A549 (cell line): Measurements from ENCODE around the gene TOP2A. TPM values are rescaled to one million over a fixed set of nuclear protein-coding genes. Genes with fewer than 3 reads are reported as not detected.
A peak's percentile ranks its signal among the peaks of the same experiment; 100 is the strongest.

ENCODE experiments used
- ATAC-seq, 2 experiments: fragments of 200-7000 bp in 1 of 2; fragments of >200 bp in 1 of 2; cut with Nextera tagmentation in 1 of 2; cut with Tn5 transposase in 1 of 2; 3 replicates each; pipeline versions ENCODE4 v1.8.0 to v1.9.1; 2018 to 2020; ENCODE audit warnings: mild to moderate bottlenecking in 1 of 2, moderate library complexity in 1 of 2
- CTCF ChIA-PET: fragments of 300-600 bp; sonication (Branson Sonifier 250); formaldehyde crosslinking; extraction: SDS; loops from one replicate; lab custom pipeline; 2021; ENCODE audit warnings: antibody characterized with exemption, inconsistent platforms; lab: Yijun Ruan, JAX
- POLR2A ChIA-PET: fragments of 350-600 bp; formaldehyde crosslinking; extraction: SDS; loops from one replicate; lab custom pipeline; 2021; ENCODE audit warnings: antibody characterized with exemption, inconsistent platforms; lab: Yijun Ruan, JAX
- DNase-seq, 2 experiments: peaks; one replicate each; pipeline versions ENCODE4 v3.0.0 to v3.0.0-alpha.2; 2011 to 2016; ENCODE audit warnings: low read depth in 1 of 2, low spot score in 1 of 2
- FAIRE-seq: peaks from 2 replicates; lab custom pipeline; 2011; peaks lifted over from hg19 to GRCh38; lab: Jason Lieb, UNC
- H3K27ac ChIP-seq, 2 experiments: fragments of >200 bp; sonication (Bioruptor Twin); formaldehyde crosslinking; 3 replicates each; pipeline ENCODE4 v1.5.1; 2016 to 2017
- H3K4me1 ChIP-seq: fragments of >200 bp; sonication (Bioruptor Twin); formaldehyde crosslinking; 3 replicates; pipeline ENCODE4 v1.6.1; 2016
- H3K4me2 ChIP-seq: fragments of >200 bp; sonication (Bioruptor Twin); formaldehyde crosslinking; 3 replicates; pipeline ENCODE4 v1.6.1; 2016
- H3K4me3 ChIP-seq: fragments of >200 bp; sonication (Bioruptor Twin); formaldehyde crosslinking; 3 replicates; pipeline ENCODE4 v1.5.1; 2016
- H3K9me3 ChIP-seq: fragments of >200 bp; sonication (Bioruptor Twin); formaldehyde crosslinking; 3 replicates; pipeline ENCODE4 v1.6.1; 2016
- FOSB ChIP-seq: fragments of 250-450 bp; sonication (Bioruptor Pico); IDR thresholded peaks from 2 replicates; pipeline ENCODE4 v1.5.0; 2020; ENCODE audit warnings: mild to moderate bottlenecking, moderate library complexity
- FOSL2 ChIP-seq, 2 experiments: fragments of 450-650 bp in 1 of 2; fragments of >200 bp in 1 of 2; sonication (Bioruptor Twin) in 1 of 2; formaldehyde crosslinking; IDR thresholded peaks; 2 replicates each; pipeline versions ENCODE4 v1.5.0 to v1.6.1; 2016 to 2020; ENCODE audit warnings: mild to moderate bottlenecking in 1 of 2, moderate library complexity in 1 of 2
- HDAC2 ChIP-seq: fragments of 200-600 bp; sonication (generic); IDR thresholded peaks from 2 replicates; pipeline ENCODE4 v1.6.1; 2016
- HOXA7 ChIP-seq: fragments of 250-450 bp; sonication (Bioruptor Pico); IDR thresholded peaks from 2 replicates; pipeline ENCODE4 v1.5.0; 2020; ENCODE audit warnings: mild to moderate bottlenecking, moderate library complexity
- HOXB13 ChIP-seq: fragments of 250-450 bp; sonication (Bioruptor Pico); IDR thresholded peaks from 2 replicates; pipeline ENCODE4 v1.5.0; 2020; ENCODE audit warnings: low read depth, mild to moderate bottlenecking, moderate library complexity
- JUN ChIP-seq, 2 experiments: fragments of >200 bp; sonication (Bioruptor Twin); formaldehyde crosslinking; IDR thresholded peaks; 2 replicates in 1 of 2; 3 replicates in 1 of 2; pipeline ENCODE4 v1.6.1; 2016 to 2017
- MAFK ChIP-seq: fragments of 450-650 bp; IDR thresholded peaks from 2 replicates; pipeline ENCODE4 v1.6.1; 2014; ENCODE audit not compliant: partially characterized antibody
- MYC ChIP-seq: IDR thresholded peaks from 2 replicates; pipeline ENCODE4 v1.6.1; 2012; ENCODE audit warnings: mild to moderate bottlenecking, inconsistent platforms, low read length, improper control_type of control experiment, borderline replicate concordance
- NPAS2 ChIP-seq: fragments of 250-450 bp; sonication (Bioruptor Pico); IDR thresholded peaks from 2 replicates; pipeline ENCODE4 v1.8.0; 2022; ENCODE audit warnings: mild to moderate bottlenecking, moderate library complexity, borderline replicate concordance
- PHF8 ChIP-seq: fragments of 200-600 bp; sonication (generic); IDR thresholded peaks from 2 replicates; pipeline ENCODE4 v1.6.1; 2016; ENCODE audit warnings: low read depth, mild to moderate bottlenecking, antibody characterized with exemption, moderate library complexity, borderline replicate concordance
- RAD21 ChIP-seq, 2 experiments: fragments of >200 bp in 1 of 2; sonication (Bioruptor Twin) in 1 of 2; formaldehyde crosslinking in 1 of 2; IDR thresholded peaks in 1 of 2; conservative IDR thresholded peaks in 1 of 2; 2 replicates in 1 of 2; 3 replicates in 1 of 2; pipeline ENCODE4 v1.6.1; 2012 to 2018; ENCODE audit warnings: inconsistent platforms in 1 of 2
- RCOR1 ChIP-seq: fragments of 150-350 bp; IDR thresholded peaks from 2 replicates; pipeline ENCODE4 v1.6.1; 2014; ENCODE audit warnings: antibody characterized with exemption, low read length, low read depth
- RNF2 ChIP-seq: fragments of 200-600 bp; sonication (generic); IDR thresholded peaks from 2 replicates; pipeline ENCODE4 v1.6.1; 2016; ENCODE audit warnings: low read depth, mild to moderate bottlenecking, antibody characterized with exemption, moderate library complexity, borderline replicate concordance
- SMC3 ChIP-seq: fragments of >200 bp; sonication (Bioruptor Twin); formaldehyde crosslinking; IDR thresholded peaks from 3 replicates; pipeline ENCODE4 v1.6.1; 2018; ENCODE audit warnings: inconsistent platforms
- SREBF2 ChIP-seq: fragments of 450-650 bp; IDR thresholded peaks from 2 replicates; pipeline ENCODE4 v1.6.1; 2014; ENCODE audit warnings: mild to moderate bottlenecking, moderate library complexity
- ZSCAN20 ChIP-seq: fragments of 250-450 bp; sonication (Bioruptor Pico); IDR thresholded peaks from 2 replicates; pipeline ENCODE4 v1.8.0; 2022; ENCODE audit warnings: mild to moderate bottlenecking, moderate library complexity
- WGBS: methylation state at CpG from one replicate; pipeline ENCODE4 v1.1.6; 2017; ENCODE audit errors: missing lambda C conversion rate; 5-methylcytosine and 5-hydroxymethylcytosine counted together
- polyA plus RNA-seq, 4 experiments: library from polyadenylated mRNA; depleted of rRNA in 3 of 4; stranded (reverse); fragments of >200 nt; fragmentation: RNase III in 1 of 4; extraction: RNeasy Plus Mini Kit Qiagen cat#74134 plus additional on column Dnase treatment in 1 of 4; gene quantifications; 2 replicates in 3 of 4; 3 replicates in 1 of 4; pipeline ENCODE4 v1.2.3, GENCODE V29; 2011 to 2017
- TF ChIP-seq, protein P1 (sequence below): fragments of >200 bp; sonication (Bioruptor Twin); formaldehyde crosslinking; IDR thresholded peaks from 2 replicates; pipeline ENCODE4 v1.6.1; 2016
- TF ChIP-seq, protein P2 (sequence below): IDR thresholded peaks from 2 replicates; pipeline ENCODE4 v1.6.1; 2012
- TF ChIP-seq, protein P3 (sequence below): fragments of >200 bp; sonication (Bioruptor Twin); formaldehyde crosslinking; IDR thresholded peaks from 3 replicates; pipeline ENCODE4 v1.5.1; 2016

The TOP2A gene
- polyA plus RNA-seq, 2 of the 4 experiments (the other 2 are of a cell fraction) = 226 to 416 TPM

DNA sequence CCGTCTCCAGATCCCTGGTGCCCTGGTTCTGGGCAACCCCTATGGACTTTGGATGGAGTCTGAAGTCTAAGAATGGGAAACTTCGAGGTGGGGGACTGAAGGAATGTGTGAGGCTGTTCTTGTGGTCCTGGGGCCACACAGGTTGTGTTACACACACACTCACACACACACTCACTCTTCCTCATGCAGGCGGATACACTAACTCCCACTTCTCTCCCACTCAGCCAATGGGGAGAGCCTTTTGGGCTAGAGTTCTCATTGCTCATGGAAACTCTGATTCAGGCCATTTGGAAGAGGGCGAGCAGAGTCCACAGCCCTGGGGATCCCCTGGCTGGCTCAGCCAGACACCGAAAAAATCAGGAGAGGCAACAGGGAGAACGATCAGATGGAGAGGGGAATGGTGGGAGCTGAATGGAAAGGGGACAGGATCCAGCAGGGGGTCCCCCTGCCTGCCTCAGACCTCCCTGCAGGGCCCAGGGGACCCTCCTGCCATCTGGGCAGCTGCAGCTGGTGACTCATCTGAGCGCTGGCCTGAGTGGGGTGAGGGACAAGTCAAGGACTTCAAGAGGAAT lies 34.6 kb upstream of the TOP2A start:
- ChIA-PET CTCF (interaction anchor here (1.4 to 37.5 kb wide), 7 partner anchors 8 to 108 kb away, joined by 4 to 822 read pairs (median 120); partner anchors contain the start of gene IGFBP4), POLR2A (interaction anchor here (0.6 to 1.6 kb wide), 3 partner anchors 8 to 11 kb away, joined by 3 to 7 read pairs (median 5); no protein-coding TSS in a partner anchor)
- FAIRE-seq = no peak
- TF ChIP-seq HDAC2 (no peak), FOSB (CRISPR knock-in tag) (no peak), JUN (IDR thresholded peaks at IDR 0.05) (peak in 1 of 2 experiments; percentile 26; a peak in 2 of 5 replicates), MYC (no peak), FOSL2 (IDR thresholded peaks at IDR 0.05) (no peak; the same call in 1 of the 2 replicates), FOSL2 (CRISPR knock-in tag; IDR thresholded peaks at IDR 0.05) (peak; percentile 71), SREBF2 (no peak), RCOR1 (no peak)
- TF ChIP-seq, protein P1, sequence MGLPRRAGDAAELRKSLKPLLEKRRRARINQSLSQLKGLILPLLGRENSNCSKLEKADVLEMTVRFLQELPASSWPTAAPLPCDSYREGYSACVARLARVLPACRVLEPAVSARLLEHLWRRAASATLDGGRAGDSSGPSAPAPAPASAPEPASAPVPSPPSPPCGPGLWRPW = no peak
- peak in 1 of 2 experiments; percentile 0; a peak in 1 of 6 replicates for ATAC-seq
- H3K4me3 ChIP-seq = peak overlapping the region; percentile 78
- H3K4me2 ChIP-seq = peak overlapping the region; percentile 91
- H3K4me1 ChIP-seq = peaks cover 98% of the 10 kb centered on the region
- DNase-seq = peak in 1 of 2 experiments; percentile 67
- H3K27ac ChIP-seq = peak overlapping the region; percentile 98
- 40% methylated on average over 7 of the region's 7 CpGs for WGBS
- no peaks in the 10 kb centered on the region for H3K9me3 ChIP-seq

DNA sequence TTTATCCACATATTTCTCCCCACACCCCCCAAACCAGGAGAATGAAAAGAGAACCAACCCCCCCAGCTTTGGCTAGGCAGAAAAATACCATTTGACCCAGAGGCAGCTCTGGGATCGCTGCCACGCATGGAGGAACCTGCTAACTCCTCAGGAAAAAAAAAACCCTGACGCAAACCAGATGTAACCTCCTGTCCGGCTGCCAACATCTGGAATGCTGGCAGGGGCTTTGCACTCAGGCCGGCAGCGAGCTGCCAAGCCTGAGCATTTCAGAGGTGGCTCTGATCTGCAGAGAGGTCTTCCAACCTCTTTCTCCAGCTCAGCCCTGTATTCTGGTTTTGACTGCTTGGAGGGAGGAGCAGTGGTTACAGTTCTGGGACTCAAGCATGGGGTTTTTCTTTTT lies 33.7 kb upstream of the TOP2A start:
- Histone ChIP-seq H3K27ac (peak overlapping the region; percentile 98), H3K9me3 (no peaks in the 10 kb centered on the region), H3K4me3 (peak overlapping the region; percentile 78), H3K4me1 (peaks cover 95% of the 10 kb centered on the region), H3K4me2 (peak overlapping the region; percentile 91)
- 43% methylated on average over 6 of the region's 6 CpGs for WGBS
- ChIA-PET POLR2A (interaction anchor here (0.6 to 1.6 kb wide), 2 partner anchors 9 kb away, joined by 3 to 7 read pairs; no protein-coding TSS in a partner anchor), CTCF (interaction anchor here (0.6 to 37.5 kb wide), 16 partner anchors 9 to 368 kb away, joined by 3 to 822 read pairs (median 7); partner anchors contain the start of gene IGFBP4)
- DNase-seq (no peak), FAIRE-seq (no peak), ATAC-seq (no peak)
- TF ChIP-seq JUN (IDR thresholded peaks at IDR 0.05) = peak; percentile 45 to 63; a peak in 2 of 5 replicates
- no peak for TF ChIP-seq ZSCAN20 (CRISPR knock-in tag)
- TF ChIP-seq, protein P2, sequence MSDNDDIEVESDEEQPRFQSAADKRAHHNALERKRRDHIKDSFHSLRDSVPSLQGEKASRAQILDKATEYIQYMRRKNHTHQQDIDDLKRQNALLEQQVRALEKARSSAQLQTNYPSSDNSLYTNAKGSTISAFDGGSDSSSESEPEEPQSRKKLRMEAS = 0 out of 2 replicates have a peak, but pooled peaks have one; percentile 9
- TF ChIP-seq NPAS2 (CRISPR knock-in tag) = no peak
- TF ChIP-seq PHF8 = no peak

DNA sequence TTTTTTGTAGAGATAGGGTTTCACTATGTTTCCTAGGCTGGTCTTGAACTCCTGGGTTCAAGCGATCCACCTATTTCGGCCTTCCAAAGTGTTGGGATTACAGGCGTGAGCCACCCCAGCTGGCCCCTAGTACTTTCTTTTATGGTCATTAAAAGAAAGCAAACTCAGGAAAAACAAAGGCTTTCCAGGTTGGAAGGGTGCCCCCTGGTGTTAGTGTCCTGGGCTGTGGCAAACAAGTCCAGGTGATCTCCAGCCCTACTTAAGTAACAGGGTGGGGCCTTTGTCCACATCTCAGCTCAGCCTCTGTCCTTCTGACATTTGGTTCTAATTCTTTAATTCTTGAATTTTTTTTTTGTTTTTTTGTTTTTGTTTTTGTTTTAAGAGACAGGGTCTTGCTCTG lies 32.5 kb upstream of the TOP2A start:
- CTCF ChIA-PET = interaction anchor here (0.6 to 37.5 kb wide), 25 partner anchors 9 to 111 kb away, joined by 3 to 822 read pairs (median 6); partner anchors contain the start of genes GJD3, IGFBP4 and TOP2A
- peak overlapping the region; percentile 98 for H3K27ac ChIP-seq
- WGBS = 41% methylated on average over 3 of the region's 3 CpGs
- ATAC-seq = peak; percentile 18 to 22; a peak in 3 of 6 replicates
- H3K4me2 ChIP-seq = peak overlapping the region; percentile 91
- FAIRE-seq = peak; percentile 65
- no peaks in the 10 kb centered on the region for H3K9me3 ChIP-seq
- peak overlapping the region; percentile 78 for H3K4me3 ChIP-seq
- POLR2A ChIA-PET = interaction anchor here (0.7 to 2.0 kb wide), 5 partner anchors 13 to 384 kb away, joined by 3 to 8 read pairs (median 5); partner anchors contain the start of gene TOP2A
- H3K4me1 ChIP-seq = peaks cover 82% of the 10 kb centered on the region
- TF ChIP-seq FOSB (CRISPR knock-in tag) (no peak), RAD21 (conservative IDR thresholded peaks at IDR 0.05 in 1 of 2, IDR thresholded peaks at IDR 0.05 in 1 of 2) (peak; percentile 47 to 54; a peak in 3 of 5 replicates), HOXB13 (CRISPR knock-in tag) (no peak), FOSL2 (IDR thresholded peaks at IDR 0.05) (no peak), FOSL2 (CRISPR knock-in tag; IDR thresholded peaks at IDR 0.05) (peak; percentile 3; the same call in 1 of the 2 replicates), MAFK (peak; percentile 57), SMC3 (peak; percentile 57), HOXA7 (CRISPR knock-in tag) (peak; percentile 30; the same call in 1 of the 2 replicates), MYC (no peak), JUN (IDR thresholded peaks at IDR 0.05) (peak in 1 of 2 experiments; percentile 46; a peak in 4 of 5 replicates), RNF2 (no peak)
- TF ChIP-seq, protein P2 = 0 out of 2 replicates have a peak, but pooled peaks have one; percentile 39
- TF ChIP-seq, protein P3, sequence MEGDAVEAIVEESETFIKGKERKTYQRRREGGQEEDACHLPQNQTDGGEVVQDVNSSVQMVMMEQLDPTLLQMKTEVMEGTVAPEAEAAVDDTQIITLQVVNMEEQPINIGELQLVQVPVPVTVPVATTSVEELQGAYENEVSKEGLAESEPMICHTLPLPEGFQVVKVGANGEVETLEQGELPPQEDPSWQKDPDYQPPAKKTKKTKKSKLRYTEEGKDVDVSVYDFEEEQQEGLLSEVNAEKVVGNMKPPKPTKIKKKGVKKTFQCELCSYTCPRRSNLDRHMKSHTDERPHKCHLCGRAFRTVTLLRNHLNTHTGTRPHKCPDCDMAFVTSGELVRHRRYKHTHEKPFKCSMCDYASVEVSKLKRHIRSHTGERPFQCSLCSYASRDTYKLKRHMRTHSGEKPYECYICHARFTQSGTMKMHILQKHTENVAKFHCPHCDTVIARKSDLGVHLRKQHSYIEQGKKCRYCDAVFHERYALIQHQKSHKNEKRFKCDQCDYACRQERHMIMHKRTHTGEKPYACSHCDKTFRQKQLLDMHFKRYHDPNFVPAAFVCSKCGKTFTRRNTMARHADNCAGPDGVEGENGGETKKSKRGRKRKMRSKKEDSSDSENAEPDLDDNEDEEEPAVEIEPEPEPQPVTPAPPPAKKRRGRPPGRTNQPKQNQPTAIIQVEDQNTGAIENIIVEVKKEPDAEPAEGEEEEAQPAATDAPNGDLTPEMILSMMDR = peak; percentile 76
- peak; percentile 81 to 87 for DNase-seq
